HepG2 (cell line): ENCODE results near the gene SMURF2. TPM values are rescaled to one million over a fixed set of nuclear protein-coding genes. Genes with fewer than 3 reads are reported as not detected.

ENCODE experiments used
- ATAC-seq: fragments of 200-7000 bp; cut with Tn5 transposase; 3 replicates; pipeline ENCODE4 v1.9.1; 2020; ENCODE audit warnings: mild to moderate bottlenecking, moderate library complexity
- BruUV-seq: library from RNA; stranded (reverse); fragments of 400-500 nt; replicated peaks from 2 replicates; lab custom pipeline; 2021; lab: Mats Ljungman, UMichigan
- CTCF ChIA-PET: fragments of 300-600 bp; formaldehyde crosslinking; extraction: SDS; loops from one replicate; lab custom pipeline; 2021; ENCODE audit warnings: low total read pairs, inconsistent platforms, low intra/inter-chr PET ratio; lab: Yijun Ruan, JAX
- POLR2A ChIA-PET: fragments of 350-600 bp; sonication (Branson Sonifier 250); formaldehyde crosslinking; loops from one replicate; lab custom pipeline; 2020; ENCODE audit warnings: antibody characterized with exemption, inconsistent platforms; lab: Yijun Ruan, JAX
- DNase-seq: peaks from one replicate; pipeline ENCODE4 v3.0.0-alpha.2; 2015; ENCODE audit warnings: low spot score
- FAIRE-seq: peaks from 3 replicates; lab custom pipeline; 2011; peaks lifted over from hg19 to GRCh38; lab: Jason Lieb, UNC
- H2AFZ ChIP-seq: one replicate; pipeline ENCODE4 v1.6.1; 2011; ENCODE audit warnings: low read length, inconsistent platforms
- H3K27ac ChIP-seq: fragments of 300-600 bp; 3 replicates; pipeline ENCODE4 v1.8.0; 2011; ENCODE audit warnings: mixed run types, mild to moderate bottlenecking, mixed read lengths, low read length, inconsistent platforms; ENCODE audit not compliant: insufficient read depth; ENCODE audit errors: extremely low read length
- H3K27me3 ChIP-seq, 2 experiments: fragments of 200-600 bp in 1 of 2; 2 replicates in 1 of 2; 3 replicates in 1 of 2; pipeline versions ENCODE4 v1.6.0 to v1.8.0; 2011; ENCODE audit warnings: low read length in 2 of 2, mild to moderate bottlenecking in 2 of 2, moderate library complexity in 2 of 2, inconsistent platforms in 1 of 2; ENCODE audit not compliant: insufficient read depth in 2 of 2, control insufficient read depth in 1 of 2
- H3K36me3 ChIP-seq, 2 experiments: fragments of 200-600 bp in 1 of 2; replicated peaks in 1 of 2; 2 replicates in 1 of 2; 3 replicates in 1 of 2; pipeline versions ENCODE4 v1.5.1 to v1.8.0; 2011; ENCODE audit warnings: low read length in 2 of 2, inconsistent platforms in 1 of 2; ENCODE audit not compliant: insufficient read depth in 2 of 2, control insufficient read depth in 1 of 2
- H3K4me1 ChIP-seq: 2 replicates; pipeline ENCODE4 v1.5.1; 2012; ENCODE audit warnings: low read length, inconsistent platforms; ENCODE audit not compliant: insufficient read depth
- H3K4me2 ChIP-seq: 2 replicates; pipeline ENCODE4 v1.6.0; 2011; ENCODE audit warnings: low read depth, low read length, inconsistent platforms
- H3K4me3 ChIP-seq, 3 experiments: fragments of 200-600 bp in 1 of 3; sonication (generic), shearing (Covaris generic) in 1 of 3; replicated peaks in 1 of 3; 2 replicates each; pipeline ENCODE4 v1.5.1; 2011 to 2016; ENCODE audit warnings: low read length in 3 of 3, inconsistent platforms in 2 of 3, low read depth in 2 of 3, mild to moderate bottlenecking in 2 of 3, control low read depth in 1 of 3, mixed read lengths in 1 of 3; ENCODE audit not compliant: insufficient read depth in 1 of 3
- H3K79me2 ChIP-seq: one replicate; pipeline ENCODE4 v1.6.1; 2011; ENCODE audit warnings: low read length, inconsistent platforms; ENCODE audit not compliant: insufficient read depth
- H3K9ac ChIP-seq: 2 replicates; pipeline ENCODE4 v1.6.0; 2011; ENCODE audit warnings: mild to moderate bottlenecking, low read depth, low read length, inconsistent platforms; ENCODE audit not compliant: insufficient read depth
- H3K9me3 ChIP-seq: 2 replicates; pipeline ENCODE4 v1.5.1; 2012; ENCODE audit warnings: mild to moderate bottlenecking, low read length
- H4K20me1 ChIP-seq: 2 replicates; pipeline ENCODE4 v1.6.0; 2011; ENCODE audit warnings: inconsistent platforms, mild to moderate bottlenecking, low read length, moderate library complexity; ENCODE audit not compliant: insufficient read depth
- EP300 ChIP-seq, 3 experiments: sonication (generic) in 1 of 3; formaldehyde crosslinking in 1 of 3; IDR thresholded peaks; 2 replicates each; pipeline versions ENCODE4 v1.5.1 to v1.6.1; 2011 to 2020; ENCODE audit warnings: low read depth in 2 of 3, low read length in 2 of 3, borderline replicate concordance in 1 of 3, improper control_type of control experiment in 1 of 3, mild to moderate bottlenecking in 1 of 3, missing genetic modification reagents in 1 of 3, moderate library complexity in 1 of 3
- ERF ChIP-seq: IDR thresholded peaks from 2 replicates; pipeline ENCODE4 v1.6.1; 2018; ENCODE audit warnings: missing biosample characterization, missing genetic modification reagents
- HINFP ChIP-seq: sonication (generic); formaldehyde crosslinking; IDR thresholded peaks from 2 replicates; pipeline ENCODE4 v1.4.0; 2020; ENCODE audit warnings: low read depth, mild to moderate bottlenecking, missing genetic modification reagents
- KDM5B ChIP-seq: sonication (generic); formaldehyde crosslinking; IDR thresholded peaks from 2 replicates; pipeline ENCODE4 v1.4.0; 2020; ENCODE audit warnings: missing genetic modification reagents, mild to moderate bottlenecking, borderline replicate concordance
- MZF1 ChIP-seq: sonication (generic); formaldehyde crosslinking; IDR thresholded peaks from 2 replicates; pipeline ENCODE4 v1.8.1; 2023; ENCODE audit warnings: mild to moderate bottlenecking, missing genetic modification reagents, borderline replicate concordance
- RELA ChIP-seq: sonication (generic); formaldehyde crosslinking; IDR thresholded peaks from 2 replicates; pipeline ENCODE4 v1.4.0; 2020; ENCODE audit warnings: missing genetic modification reagents
- SSRP1 ChIP-seq: IDR thresholded peaks from 2 replicates; pipeline ENCODE4 v1.6.1; 2016; ENCODE audit warnings: control low read depth
- ZFP37 ChIP-seq: sonication (generic); formaldehyde crosslinking; IDR thresholded peaks from 2 replicates; pipeline ENCODE4 v1.4.0; 2020; ENCODE audit warnings: missing genetic modification reagents, borderline replicate concordance
- ZNF225 ChIP-seq: sonication (generic); formaldehyde crosslinking; IDR thresholded peaks from 2 replicates; pipeline ENCODE4 v1.4.0; 2020; ENCODE audit warnings: mild to moderate bottlenecking, missing genetic modification reagents
- ZNF33B ChIP-seq: sonication (generic); formaldehyde crosslinking; IDR thresholded peaks from 2 replicates; pipeline ENCODE4 v1.5.1; 2020; ENCODE audit warnings: mild to moderate bottlenecking, missing genetic modification reagents
- ZNF501 ChIP-seq: sonication (generic); formaldehyde crosslinking; IDR thresholded peaks from 2 replicates; pipeline ENCODE4 v1.5.1; 2020; ENCODE audit warnings: mild to moderate bottlenecking, moderate library complexity, missing genetic modification reagents
- ZNF607 ChIP-seq: sonication (generic); formaldehyde crosslinking; IDR thresholded peaks from 2 replicates; pipeline ENCODE4 v1.5.1; 2020; ENCODE audit warnings: missing genetic modification reagents, mild to moderate bottlenecking, borderline replicate concordance
- WGBS: methylation state at CpG from one replicate; pipeline ENCODE4 v1.1.6; 2017; ENCODE audit warnings: low lambda C conversion rate; 5-methylcytosine and 5-hydroxymethylcytosine counted together
- in situ Hi-C: cut with HindIII; loops from 2 replicates; pipeline ENCODE4 v1.10.0; 2017; ENCODE audit warnings: low pct_unique_long_range_greater_than_20kb; ENCODE audit not compliant: extremely low pct_ligation_motif_present
- intact Hi-C: fragments of 100-400 bp; cut with micrococcal nuclease; formaldehyde crosslinking; loops from one replicate; pipeline ENCODE4 v1.10.0; 2022; ENCODE audit not compliant: unreplicated experiment
- polyA plus RNA-seq, 8 experiments: library from polyadenylated mRNA; depleted of rRNA in 3 of 8; stranded (reverse) in 7 of 8; unstranded in 1 of 8; fragments of >200 nt; fragmentation: Illumina TruSeq in 4 of 8; extraction: Trizol in 4 of 8; gene quantifications; 2 replicates each; pipeline versions ENCODE4 v1.2.1 to v1.2.3, GENCODE V29; 2011 to 2016; ENCODE audit warnings: low read depth in 4 of 8, missing spikeins in 1 of 8, mixed read lengths in 1 of 8; ENCODE audit not compliant: insufficient read depth in 1 of 8
- total RNA-seq, 5 experiments: library from RNA; depleted of rRNA; stranded (reverse); fragments of >200 nt; fragmentation: Illumina TruSeq; extraction: Trizol; gene quantifications; 2 replicates each; pipeline ENCODE4 v1.2.3, GENCODE V29; 2016; ENCODE audit warnings: low read depth in 1 of 5

The SMURF2 gene
- total and polyA plus RNA-seq, 2 of the 13 experiments (the other 11 are each of a cell fraction or from before 2014, with no cell fraction given), result 14.9 to 24.3 TPM

GRCh38 chr17:64709481-64709880 lies 47.4 kb upstream of the SMURF2 start:
- H3K4me3 ChIP-seq, result peak overlapping the region in 1 of 3 experiments; percentile 25; a peak in 2 of 6 replicates
- ChIA-PET POLR2A (interaction anchor here (1.1 to 2.0 kb wide), 5 partner anchors 18 to 204 kb away, joined by 3 to 7 read pairs (median 3); partner anchors contain the start of gene SMURF2), CTCF (no interaction called here)
- WGBS, result 30% methylated on average over 4 of the region's 4 CpGs
- H2AFZ ChIP-seq, result no peak overlapping the region
- H3K4me1 ChIP-seq, result peaks cover 71% of the 10 kb centered on the region
- no peaks in the 10 kb centered on the region for H3K79me2 ChIP-seq
- ATAC-seq (0 out of 3 replicates have a peak, but pooled peaks have one; percentile 5), FAIRE-seq (no peak), DNase-seq (no peak)
- H3K4me2 ChIP-seq, result peak overlapping the region; percentile 50
- H3K9me3 ChIP-seq, result no peaks in the 10 kb centered on the region
- H4K20me1 ChIP-seq, result no peaks in the 10 kb centered on the region
- no peak overlapping the region for H3K27ac ChIP-seq
- TF ChIP-seq ZNF225 (CRISPR knock-in tag) (no peak), ZNF607 (CRISPR knock-in tag) (no peak), ZNF501 (CRISPR knock-in tag) (peak; percentile 48; the same call in 1 of the 2 replicates)
- intact Hi-C loops, result loop anchor here (5.0 kb wide), 1 partner anchor 228 kb away; no protein-coding TSS in a partner anchor
- no TSS peak for BruUV-seq
- H3K9ac ChIP-seq, result no peak overlapping the region
- in situ Hi-C loops, result no loop called here
- no peaks in the 10 kb centered on the region for H3K27me3 ChIP-seq
- no peaks in the 10 kb centered on the region for H3K36me3 ChIP-seq

DNA sequence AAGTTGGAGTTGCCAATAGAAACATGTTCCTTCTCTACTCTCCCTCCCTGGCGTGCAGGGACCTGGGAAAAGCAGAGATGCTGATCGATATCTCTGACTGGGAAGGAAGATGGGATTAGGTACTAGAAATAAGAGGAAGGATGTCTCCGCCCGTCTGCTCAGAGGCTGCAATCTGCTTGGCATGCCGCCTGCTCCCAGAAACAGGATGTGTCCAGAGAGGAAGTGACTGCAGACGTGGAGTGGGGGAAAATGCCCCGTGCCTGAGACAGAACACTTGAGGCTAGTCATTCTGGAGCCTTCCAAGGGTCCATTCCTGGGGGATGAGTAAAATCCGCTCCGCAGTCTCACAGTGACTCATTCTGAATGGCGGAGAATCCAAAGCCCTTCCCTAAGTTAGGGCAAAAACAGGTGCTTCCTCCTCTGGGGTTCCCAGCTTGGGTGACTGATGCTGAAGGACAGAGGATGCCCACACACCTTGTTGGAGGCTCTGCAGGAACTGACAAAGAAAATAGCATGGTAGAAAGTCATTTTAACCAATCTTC lies 45.0 kb upstream of the SMURF2 start:
- Histone ChIP-seq H3K36me3 (no peaks in the 10 kb centered on the region), H3K4me1 (peaks cover 65% of the 10 kb centered on the region), H2AFZ (no peak overlapping the region), H4K20me1 (no peaks in the 10 kb centered on the region), H3K4me3 (no peak overlapping the region), H3K4me2 (peak overlapping the region; percentile 46), H3K27me3 (no peaks in the 10 kb centered on the region), H3K9ac (no peak overlapping the region), H3K9me3 (no peaks in the 10 kb centered on the region), H3K79me2 (no peaks in the 10 kb centered on the region), H3K27ac (no peak overlapping the region)
- peak; percentile 68 for DNase-seq
- BruUV-seq, result no TSS peak
- FAIRE-seq, result no peak
- ChIA-PET CTCF (no interaction called here), POLR2A (no interaction called here)
- no peak; the same call in 2 of the 3 replicates for ATAC-seq
- 3% methylated on average over 10 of the region's 10 CpGs for WGBS
- in situ Hi-C loops (no loop called here), intact Hi-C loops (loop anchor here (5.0 kb wide), 1 partner anchor 230 kb away; no protein-coding TSS in a partner anchor)
- TF ChIP-seq ZNF33B (CRISPR knock-in tag) (no peak), KDM5B (no peak), ZNF501 (CRISPR knock-in tag) (no peak), MZF1 (no peak), SSRP1 (no peak), HINFP (CRISPR knock-in tag) (no peak), EP300 (IDR thresholded peaks at IDR 0.05; ENCODE audit: low read depth in 2 of 2, low read length in 2 of 2) (0 out of 4 replicates have a peak, but pooled peaks of 1 of the 2 experiments have one; percentile 13), EP300 (CRISPR knock-in tag; IDR thresholded peaks at IDR 0.05; ENCODE audit: borderline replicate concordance) (no peak), ERF (CRISPR knock-in tag) (0 out of 2 replicates have a peak, but pooled peaks have one; percentile 22), RELA (no peak), ZFP37 (CRISPR knock-in tag) (no peak)
